ENCODE data around the gene TRMT2A. TPM values are rescaled to one million over a fixed set of nuclear protein-coding genes. Genes with fewer than 3 reads are reported as not detected.

The TRMT2A gene
- total and polyA plus RNA-seq, 2 donors from 2014 or later = 37.3 to 50.0 TPM

DNA sequence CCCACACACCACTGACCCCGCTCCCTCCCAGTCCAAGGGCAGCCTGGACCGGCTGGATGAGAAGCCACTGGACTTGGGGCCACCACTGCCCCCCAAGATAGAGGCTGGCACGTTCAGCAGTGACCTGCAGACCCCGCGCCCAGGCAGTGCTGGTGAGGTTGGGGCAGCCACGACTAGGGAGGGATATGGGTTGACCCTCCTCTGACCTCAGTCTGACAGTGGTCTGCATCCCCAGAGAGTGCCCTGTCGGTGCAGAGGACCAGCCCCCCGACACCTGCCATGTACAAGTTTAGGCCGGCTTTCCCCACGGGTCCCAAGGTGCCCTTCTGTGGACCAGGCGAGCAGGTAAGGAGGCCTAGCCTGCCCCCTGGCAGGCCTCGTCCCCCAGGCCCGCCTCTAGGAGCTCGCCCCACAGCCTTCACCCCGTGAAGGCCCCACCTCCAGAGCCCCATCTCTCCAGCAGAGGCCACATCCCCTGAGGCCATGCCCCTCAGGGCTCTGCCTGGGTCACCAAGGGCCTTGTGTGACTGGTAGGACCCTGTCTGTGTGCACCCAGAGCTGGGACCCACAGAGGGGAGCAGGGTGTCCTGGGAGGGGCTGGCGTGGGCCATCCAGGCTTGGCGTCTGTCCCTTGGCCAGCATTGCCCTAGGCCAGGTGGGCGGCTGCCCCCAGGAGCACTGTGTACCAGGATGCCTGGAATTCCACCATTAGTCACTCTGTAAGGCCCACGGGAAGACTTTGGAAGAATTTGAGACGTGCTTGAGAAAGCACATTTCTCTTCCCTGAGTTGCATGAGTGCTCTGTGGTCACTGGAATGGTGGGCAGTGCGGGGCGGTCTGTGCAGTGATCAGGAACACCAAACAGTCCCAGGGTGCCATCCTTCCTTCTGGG lies 24.4 kb upstream of the TRMT2A start:
- H3K9ac ChIP-seq (ENCODE audit: low read length in 3 of 3) = no peak overlapping the region
- intact Hi-C loops (cut with DNase I) = no loop called here
- TF ChIP-seq, protein P1, sequence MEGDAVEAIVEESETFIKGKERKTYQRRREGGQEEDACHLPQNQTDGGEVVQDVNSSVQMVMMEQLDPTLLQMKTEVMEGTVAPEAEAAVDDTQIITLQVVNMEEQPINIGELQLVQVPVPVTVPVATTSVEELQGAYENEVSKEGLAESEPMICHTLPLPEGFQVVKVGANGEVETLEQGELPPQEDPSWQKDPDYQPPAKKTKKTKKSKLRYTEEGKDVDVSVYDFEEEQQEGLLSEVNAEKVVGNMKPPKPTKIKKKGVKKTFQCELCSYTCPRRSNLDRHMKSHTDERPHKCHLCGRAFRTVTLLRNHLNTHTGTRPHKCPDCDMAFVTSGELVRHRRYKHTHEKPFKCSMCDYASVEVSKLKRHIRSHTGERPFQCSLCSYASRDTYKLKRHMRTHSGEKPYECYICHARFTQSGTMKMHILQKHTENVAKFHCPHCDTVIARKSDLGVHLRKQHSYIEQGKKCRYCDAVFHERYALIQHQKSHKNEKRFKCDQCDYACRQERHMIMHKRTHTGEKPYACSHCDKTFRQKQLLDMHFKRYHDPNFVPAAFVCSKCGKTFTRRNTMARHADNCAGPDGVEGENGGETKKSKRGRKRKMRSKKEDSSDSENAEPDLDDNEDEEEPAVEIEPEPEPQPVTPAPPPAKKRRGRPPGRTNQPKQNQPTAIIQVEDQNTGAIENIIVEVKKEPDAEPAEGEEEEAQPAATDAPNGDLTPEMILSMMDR (IDR thresholded peaks at IDR 0.05; ENCODE audit: borderline replicate concordance, extremely low read depth, insufficient read depth) = no peak
- H3K9me3 ChIP-seq (ENCODE audit: control insufficient read depth in 2 of 3, insufficient read depth in 1 of 3, low read length in 3 of 3) = no peaks in the 10 kb centered on the region
- no peak overlapping the region for H3K27ac ChIP-seq (ENCODE audit: low read depth in 2 of 2, low read length in 2 of 2)
- H3K36me3 ChIP-seq (ENCODE audit: control insufficient read depth in 2 of 3, insufficient read depth in 3 of 3, low read length in 3 of 3) = peaks cover 0 to 4% (median 0%) of the 10 kb centered on the region in 3 donors
- DNase-seq (no peak), FAIRE-seq (no peak)
- no peaks in the 10 kb centered on the region for H3K27me3 ChIP-seq (ENCODE audit: control insufficient read depth, insufficient read depth, low read length)
- peaks cover 0 to 15% (median 0%) of the 10 kb centered on the region in 3 donors for H3K4me1 ChIP-seq (ENCODE audit: control insufficient read depth in 2 of 3, insufficient read depth in 2 of 3, low read depth in 1 of 3, low read length in 3 of 3)
- no peak overlapping the region for H3K4me3 ChIP-seq (ENCODE audit: low read length in 3 of 3)

DNA sequence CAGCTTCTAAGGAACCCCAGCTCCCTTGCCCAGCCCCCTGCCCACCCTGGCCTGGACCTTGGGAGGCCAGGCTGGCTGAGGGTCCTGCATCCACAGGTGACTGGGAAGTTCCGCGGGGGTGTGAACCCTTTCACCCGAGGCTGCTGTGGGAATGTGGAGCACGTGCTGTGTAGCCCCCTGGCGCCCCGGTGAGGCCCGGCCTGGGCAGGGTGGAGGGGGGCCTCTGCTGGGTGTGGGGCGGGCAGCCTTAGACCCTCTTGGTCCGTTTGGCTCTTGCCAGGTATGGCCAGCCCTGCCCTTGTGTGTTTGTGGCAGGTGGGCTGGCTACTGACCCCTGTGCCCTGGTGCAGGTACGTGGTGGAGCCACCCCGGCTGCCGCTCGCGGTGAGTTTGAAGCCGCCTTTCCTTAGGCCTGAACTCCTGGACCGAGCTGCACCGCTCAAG lies 23.5 kb upstream of the TRMT2A start:
- no peak overlapping the region for H3K27ac ChIP-seq (ENCODE audit: low read depth in 2 of 2, low read length in 2 of 2)
- FAIRE-seq = no peak
- H3K9ac ChIP-seq (ENCODE audit: low read length in 3 of 3) = no peak overlapping the region
- DNase-seq = no peak
- intact Hi-C loops (cut with DNase I) = no loop called here
- TF ChIP-seq, protein P1 (IDR thresholded peaks at IDR 0.05; ENCODE audit: borderline replicate concordance, extremely low read depth, insufficient read depth) = no peak
- H3K27me3 ChIP-seq (ENCODE audit: control insufficient read depth, insufficient read depth, low read length) = no peaks in the 10 kb centered on the region
- H3K4me1 ChIP-seq (ENCODE audit: control insufficient read depth in 2 of 3, insufficient read depth in 2 of 3, low read depth in 1 of 3, low read length in 3 of 3) = peaks cover 0 to 22% (median 4%) of the 10 kb centered on the region in 3 donors
- H3K36me3 ChIP-seq (ENCODE audit: control insufficient read depth in 2 of 3, insufficient read depth in 3 of 3, low read length in 3 of 3) = peaks cover 0 to 4% (median 0%) of the 10 kb centered on the region in 3 donors
- H3K9me3 ChIP-seq (ENCODE audit: control insufficient read depth in 2 of 3, insufficient read depth in 1 of 3, low read length in 3 of 3) = no peaks in the 10 kb centered on the region
- H3K4me3 ChIP-seq (ENCODE audit: low read length in 3 of 3) = no peak overlapping the region

DNA sequence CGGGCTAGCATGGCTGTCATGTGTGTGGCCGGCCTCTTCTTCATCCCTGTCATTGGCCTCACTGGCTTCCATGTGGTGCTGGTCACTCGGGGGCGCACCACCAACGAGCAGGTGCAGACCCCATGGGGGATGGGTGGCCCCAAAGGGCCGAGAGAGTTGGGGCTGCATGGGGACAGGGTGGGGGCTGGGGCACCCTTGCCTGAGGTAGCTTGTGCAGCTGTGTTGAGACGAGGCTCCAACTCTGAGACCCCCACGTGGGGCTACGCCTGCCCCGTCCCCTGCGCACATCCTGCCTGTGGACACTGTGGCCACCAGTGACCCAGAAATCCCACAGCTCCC lies 23.1 kb upstream of the TRMT2A start:
- TF ChIP-seq, protein P1 (IDR thresholded peaks at IDR 0.05; ENCODE audit: borderline replicate concordance, extremely low read depth, insufficient read depth) = no peak
- no peak overlapping the region for H3K4me3 ChIP-seq (ENCODE audit: low read length in 3 of 3)
- no peaks in the 10 kb centered on the region for H3K27me3 ChIP-seq (ENCODE audit: control insufficient read depth, insufficient read depth, low read length)
- no peak overlapping the region for H3K27ac ChIP-seq (ENCODE audit: low read depth in 2 of 2, low read length in 2 of 2)
- no peak for FAIRE-seq
- peaks cover 0 to 26% (median 7%) of the 10 kb centered on the region in 3 donors for H3K4me1 ChIP-seq (ENCODE audit: control insufficient read depth in 2 of 3, insufficient read depth in 2 of 3, low read depth in 1 of 3, low read length in 3 of 3)
- peaks cover 0 to 4% (median 0%) of the 10 kb centered on the region in 3 donors for H3K36me3 ChIP-seq (ENCODE audit: control insufficient read depth in 2 of 3, insufficient read depth in 3 of 3, low read length in 3 of 3)
- no peak for DNase-seq
- H3K9ac ChIP-seq (ENCODE audit: low read length in 3 of 3) = no peak overlapping the region
- H3K9me3 ChIP-seq (ENCODE audit: control insufficient read depth in 2 of 3, insufficient read depth in 1 of 3, low read length in 3 of 3) = no peaks in the 10 kb centered on the region
- intact Hi-C loops (cut with DNase I) = no loop called here

Measured in kidney (tissue), 14 donors.